CD4-positive, alpha-beta T cell treated with Interleukin-21 for 1 hour (primary cell): Measurements from ENCODE around the gene AKAP6.
A peak's percentile ranks its signal among the peaks of the same experiment; 100 is the strongest.

Experiments used
- DNase-seq: peaks from one replicate; pipeline ENCODE4 v3.0.0-alpha.2; 2020

Gene AKAP6

DNA sequence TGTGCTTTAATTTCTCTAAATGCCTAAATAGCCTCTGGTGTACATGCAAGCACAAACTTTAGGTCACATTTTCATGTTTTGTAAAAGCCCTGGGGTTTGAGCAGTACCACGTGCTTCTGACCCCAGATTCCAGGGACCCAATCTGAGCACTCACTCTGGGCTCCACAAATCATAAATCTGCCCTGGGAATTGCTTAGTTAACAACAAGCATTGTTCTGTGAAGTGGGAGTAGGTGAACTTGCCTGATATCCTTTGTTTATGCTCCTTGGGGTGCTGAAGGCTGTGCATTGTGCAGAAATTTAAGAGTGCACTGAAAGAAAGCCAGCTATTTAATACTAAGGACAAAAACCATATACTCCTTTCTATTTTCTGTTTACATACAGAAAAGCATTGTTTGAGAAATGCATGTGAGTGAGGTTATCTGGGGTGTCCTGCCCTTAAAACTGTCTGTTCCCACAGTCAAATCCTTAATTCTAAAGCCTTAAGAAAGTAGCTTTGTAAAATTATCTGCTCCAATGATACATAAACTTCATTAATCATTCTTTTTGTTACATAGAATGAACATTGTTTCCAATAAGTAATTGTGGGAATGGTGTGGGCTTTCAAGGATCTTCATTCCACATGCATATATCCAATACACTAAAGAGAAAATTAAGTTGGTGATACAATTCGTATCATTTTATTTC lies 351.0 kb downstream of the AKAP6 start:
- no peak for DNase-seq

- DNase-seq = no peak
These were observed 352.5 kb downstream of the AKAP6 start for GRCh38 chr14:32681598-32681997.

- DNase-seq = no peak
These were observed 353.1 kb downstream of the AKAP6 start for GRCh38 chr14:32682214-32682613.

- no peak for DNase-seq
These were observed 354.6 kb downstream of the AKAP6 start for GRCh38 chr14:32683679-32684078.

- DNase-seq = no peak
These were observed 359.8 kb downstream of the AKAP6 start for GRCh38 chr14:32688941-32689340.

DNA sequence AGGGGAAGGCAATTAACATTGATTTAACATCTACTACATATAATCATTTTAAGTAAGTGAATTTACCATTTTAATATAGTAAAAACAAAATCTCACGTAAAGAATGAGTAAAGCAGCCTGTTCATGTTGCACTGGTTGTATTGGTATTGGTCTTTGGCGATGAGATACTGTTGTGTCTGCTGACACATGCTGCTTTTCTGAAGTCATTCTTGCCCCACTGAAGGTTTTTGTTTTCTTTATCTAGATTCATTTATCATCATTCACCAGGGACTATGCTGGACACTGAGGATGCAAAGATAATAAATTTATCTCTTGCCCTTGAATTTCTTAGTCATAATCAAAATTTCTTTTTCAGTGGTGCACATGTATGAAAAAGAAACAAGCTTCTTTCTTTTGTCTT lies 363.3 kb downstream of the AKAP6 start:
- no peak for DNase-seq

GRCh38 chr14:32693114-32693513 lies 364.0 kb downstream of the AKAP6 start:
- DNase-seq = no peak

GRCh38 chr14:32694795-32695449 lies 365.8 kb downstream of the AKAP6 start:
- DNase-seq = no peak

- no peak for DNase-seq
These were observed 367.4 kb downstream of the AKAP6 start for GRCh38 chr14:32696325-32697091.

DNA sequence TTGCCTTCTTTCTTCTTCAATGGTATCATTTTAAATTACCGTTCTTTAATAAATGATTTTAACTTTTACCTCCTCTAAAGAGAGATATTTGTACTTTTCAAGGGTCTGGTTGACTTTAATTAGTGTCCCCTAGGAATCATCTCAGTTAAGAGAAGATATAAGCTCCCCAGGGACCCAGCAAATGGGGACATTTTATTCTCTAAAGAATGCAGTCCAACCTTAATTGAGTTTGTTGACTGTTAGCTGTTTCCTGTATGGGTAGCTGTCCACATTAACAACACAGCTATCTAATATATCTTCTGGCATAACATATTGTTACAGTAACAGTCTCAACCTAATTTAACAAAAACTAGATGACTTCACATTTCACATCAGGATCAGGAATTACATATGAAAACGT lies 368.0 kb downstream of the AKAP6 start:
- no peak for DNase-seq

DNA sequence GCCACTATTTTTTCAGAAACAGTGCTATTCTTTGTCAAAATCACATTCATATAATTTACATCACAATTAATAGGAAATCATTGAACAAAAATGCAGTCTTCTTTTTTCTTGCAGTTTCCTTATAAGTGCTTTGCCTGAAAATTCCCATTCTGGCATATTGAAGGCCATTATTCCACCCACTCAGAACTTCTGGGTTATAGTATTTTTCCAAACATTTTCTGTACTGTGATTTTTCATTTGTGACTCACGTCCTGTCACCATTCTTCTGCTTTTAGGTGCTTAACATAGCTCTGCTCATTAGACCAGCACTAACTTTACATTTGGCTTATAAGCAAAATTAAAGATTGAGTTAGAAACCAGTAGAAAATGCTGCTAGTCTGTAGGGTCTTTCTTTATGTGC lies 368.6 kb downstream of the AKAP6 start:
- DNase-seq = no peak

DNA sequence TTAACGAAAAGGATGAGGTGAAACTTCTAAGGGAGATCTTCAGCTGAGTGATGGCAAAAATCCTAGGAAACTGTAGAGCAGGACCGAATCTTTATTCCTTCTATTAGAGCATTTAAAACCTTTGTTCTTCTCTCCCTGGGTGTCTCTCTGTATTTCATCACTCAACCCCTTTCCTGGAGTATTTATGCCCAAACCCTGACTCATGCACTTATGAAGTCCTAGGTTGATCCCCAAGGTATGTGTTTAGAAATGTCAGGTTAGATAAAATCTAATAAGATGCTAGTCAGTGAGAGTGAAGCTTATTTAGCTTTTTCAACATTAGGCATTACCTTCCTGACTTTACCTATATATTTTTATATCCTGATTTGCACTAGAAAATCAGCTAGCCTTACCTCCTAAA lies 369.7 kb downstream of the AKAP6 start:
- DNase-seq = no peak

DNA sequence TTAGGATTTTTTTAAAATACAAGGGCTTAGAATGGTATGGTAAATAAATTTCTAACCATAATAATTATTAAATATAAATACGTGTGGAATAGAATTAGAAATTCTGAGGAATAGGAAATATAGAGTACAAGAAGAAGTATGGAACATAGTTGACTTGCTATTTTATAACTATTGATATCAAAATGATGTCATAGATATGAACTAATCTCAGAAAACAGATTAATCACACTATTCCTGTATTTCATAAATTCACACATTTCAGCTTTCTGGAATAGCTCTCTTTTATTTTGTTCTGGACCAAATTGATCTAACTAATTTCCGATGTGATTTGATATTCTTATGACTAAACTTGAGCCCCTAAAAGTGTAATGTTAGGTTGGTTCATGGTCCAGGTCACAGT lies 372.4 kb downstream of the AKAP6 start:
- no peak for DNase-seq

- no peak for DNase-seq
These were observed 373.0 kb downstream of the AKAP6 start for GRCh38 chr14:32702088-32702487.

DNA sequence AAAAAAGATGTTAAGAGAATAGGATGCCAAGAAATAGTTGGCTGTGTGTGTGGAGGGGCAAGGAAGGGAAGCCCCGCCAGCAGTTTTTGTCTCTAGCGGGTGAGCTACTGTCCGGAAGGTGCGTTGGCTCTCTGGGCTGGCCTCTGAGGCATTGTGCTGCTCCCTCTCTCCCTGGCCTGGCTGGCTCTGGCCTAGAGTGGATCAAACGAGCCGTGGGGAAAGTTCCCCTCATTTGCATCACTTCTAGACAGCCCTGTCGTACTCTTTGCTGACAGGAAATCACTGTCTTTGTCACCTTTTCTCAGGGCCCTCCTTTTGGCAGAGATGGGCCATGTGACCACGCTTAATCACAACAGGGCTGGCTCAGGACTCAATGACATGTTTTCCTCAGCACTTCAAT lies 373.5 kb downstream of the AKAP6 start:
- peak; percentile 37 for DNase-seq

- DNase-seq = no peak
These were observed 374.1 kb downstream of the AKAP6 start for GRCh38 chr14:32703183-32703621.

GRCh38 chr14:32706721-32707519 lies 377.8 kb downstream of the AKAP6 start:
- DNase-seq = no peak

DNA sequence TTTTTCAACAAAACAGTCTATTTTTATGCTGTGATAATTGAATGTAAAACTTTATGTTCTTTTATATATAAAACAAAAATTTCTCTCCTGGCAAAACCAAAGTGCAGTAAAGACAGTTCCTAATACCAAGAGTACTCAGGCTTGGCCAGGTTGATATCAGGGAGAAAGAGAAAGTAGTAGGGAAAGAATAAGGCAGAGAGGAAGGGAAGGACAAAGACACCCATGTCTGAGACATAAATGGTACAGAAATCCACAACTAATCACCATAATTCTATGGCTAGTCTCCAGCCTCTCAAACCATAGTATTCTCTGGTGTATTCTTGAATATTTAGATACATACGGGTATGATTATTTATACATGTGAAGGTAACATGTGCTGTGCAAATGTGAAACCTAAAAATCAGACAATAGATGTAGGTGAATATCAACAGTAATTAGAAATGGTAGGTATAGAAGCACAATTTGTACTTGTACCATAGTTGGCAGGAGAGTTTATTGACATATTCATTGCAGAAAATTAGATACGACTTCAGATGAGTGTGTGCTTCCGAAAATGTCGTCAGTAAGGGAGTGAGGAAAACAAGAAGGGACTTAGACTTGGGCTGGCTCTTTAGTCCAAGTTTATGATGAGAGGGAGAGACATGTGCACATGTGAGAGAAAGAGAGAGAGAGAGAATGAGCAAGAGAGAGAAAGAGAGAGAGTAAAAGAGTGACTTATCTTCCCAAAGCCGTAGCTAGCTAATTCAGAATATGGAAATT lies 378.8 kb downstream of the AKAP6 start:
- no peak for DNase-seq

GRCh38 chr14:32709027-32709426 lies 379.9 kb downstream of the AKAP6 start:
- no peak for DNase-seq

- DNase-seq = no peak
These were observed 381.2 kb downstream of the AKAP6 start for GRCh38 chr14:32710231-32710671.

DNA sequence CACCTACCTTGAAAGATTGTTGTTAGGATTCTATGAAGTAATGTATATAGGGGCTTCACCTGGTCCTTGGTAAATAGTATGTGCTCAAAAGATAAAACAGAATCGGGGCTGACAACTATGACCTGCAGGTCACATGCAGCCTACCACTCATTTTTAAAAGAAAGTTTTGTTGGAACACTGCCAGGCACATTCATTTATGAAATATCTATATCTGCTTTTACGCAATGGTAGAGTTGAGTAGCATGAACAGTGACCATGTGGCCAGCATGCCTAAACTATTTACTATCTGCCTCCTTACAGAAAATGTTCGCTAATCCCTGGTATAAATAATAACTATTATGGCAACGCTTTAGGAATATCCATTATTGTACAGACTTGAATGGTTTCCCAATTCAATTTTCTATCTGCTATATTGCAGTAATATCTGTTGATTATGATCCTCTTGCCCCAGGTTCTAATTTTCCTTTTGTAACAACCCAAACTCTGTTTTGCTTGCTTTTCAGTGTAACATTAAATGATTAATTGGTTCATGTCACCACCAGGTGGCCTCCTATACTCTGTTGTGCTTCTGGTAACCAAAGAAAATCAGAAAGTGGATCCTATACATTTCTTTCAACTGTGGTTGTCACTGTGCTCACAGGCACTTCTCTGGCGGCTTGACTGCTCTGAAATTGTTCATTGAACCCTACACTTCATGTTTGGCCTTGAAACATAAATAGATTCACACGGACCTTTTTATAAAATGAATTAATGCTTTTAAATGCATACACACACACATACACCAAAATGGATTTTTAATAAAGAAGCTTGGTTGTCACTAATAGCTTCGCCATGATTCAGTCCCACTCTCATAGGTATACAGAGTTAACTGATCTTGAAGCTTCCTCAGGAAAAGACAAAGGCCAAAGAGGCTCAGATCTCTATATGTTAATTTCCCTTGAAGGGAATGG lies 381.9 kb downstream of the AKAP6 start:
- DNase-seq = peak; percentile 2
